ENCODE results near the gene MAPK7.

DNA sequence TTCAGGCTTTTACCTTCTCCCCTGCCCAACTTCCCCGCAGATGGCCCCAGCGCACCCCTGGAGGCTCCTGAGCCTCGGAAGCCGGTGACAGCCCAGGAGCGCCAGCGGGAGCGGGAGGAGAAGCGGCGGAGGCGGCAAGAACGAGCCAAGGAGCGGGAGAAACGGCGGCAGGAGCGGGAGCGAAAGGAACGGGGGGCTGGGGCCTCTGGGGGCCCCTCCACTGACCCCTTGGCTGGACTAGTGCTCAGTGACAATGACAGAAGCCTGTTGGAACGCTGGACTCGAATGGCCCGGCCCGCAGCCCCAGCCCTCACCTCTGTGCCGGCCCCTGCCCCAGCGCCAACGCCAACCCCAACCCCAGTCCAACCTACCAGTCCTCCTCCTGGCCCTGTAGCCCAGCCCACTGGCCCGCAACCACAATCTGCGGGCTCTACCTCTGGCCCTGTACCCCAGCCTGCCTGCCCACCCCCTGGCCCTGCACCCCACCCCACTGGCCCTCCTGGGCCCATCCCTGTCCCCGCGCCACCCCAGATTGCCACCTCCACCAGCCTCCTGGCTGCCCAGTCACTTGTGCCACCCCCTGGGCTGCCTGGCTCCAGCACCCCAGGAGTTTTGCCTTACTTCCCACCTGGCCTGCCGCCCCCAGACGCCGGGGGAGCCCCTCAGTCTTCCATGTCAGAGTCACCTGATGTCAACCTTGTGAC, 3.6 kb downstream of the MAPK7 start:
- TF ChIP-seq EZH2 (IDR thresholded peaks at IDR 0.05) (no peak), POLR2AphosphoS5 (IDR thresholded peaks at IDR 0.05; ENCODE audit: borderline replicate concordance, low read depth, low read length) (no peak)
